ENCODE measurements around the gene MLST8. TPM values are rescaled to one million over a fixed set of nuclear protein-coding genes. Genes with fewer than 3 reads are reported as not detected.

MLST8 gene
- polyA plus RNA-seq, 3 donors, result 29.9 to 54.3 (median 30.5) TPM

- H3K27ac ChIP-seq (ENCODE audit: low read depth in 1 of 2, low read length in 2 of 2), result no peak overlapping the region
These were observed 10.4 kb upstream of the MLST8 start for GRCh38 chr16:2194852-2195321.

More at GRCh38 chr16:2194852-2195321, 10.4 kb upstream of the MLST8 start:
- no peaks in the 10 kb centered on the region for H3K79me2 ChIP-seq (ENCODE audit: insufficient read depth, low read length)
- 25% methylated on average over 8 of the region's 10 CpGs for WGBS (ENCODE audit: insufficient coverage)
- H3K36me3 ChIP-seq (replicated peaks in 1 of 2; ENCODE audit: control insufficient read depth in 1 of 2, insufficient read depth in 2 of 2, low read length in 2 of 2), result no peaks in the 10 kb centered on the region
- peak; percentile 41 for TF ChIP-seq CTCF (IDR thresholded peaks at IDR 0.05)
- no peak overlapping the region for H3K4me3 ChIP-seq (replicated peaks in 1 of 3; ENCODE audit: low read depth in 2 of 3, low read length in 3 of 3)
- H3K9me3 Mint-ChIP-seq, result peaks cover 0 to 13% (median 4%) of the 10 kb centered on the region in 7 donors
- H3K27ac Mint-ChIP-seq, result peak overlapping the region in 1 of 7 donors; percentile 53
- no peak overlapping the region for H2AFZ ChIP-seq (ENCODE audit: insufficient read depth, low read depth, low read length, poor library complexity, severe bottlenecking)
- H3K27me3 ChIP-seq (ENCODE audit: control insufficient read depth in 2 of 2, insufficient read depth in 2 of 2, low read length in 2 of 2), result peaks cover 35 to 54% of the 10 kb centered on the region in 2 donors
- H4K20me1 ChIP-seq (ENCODE audit: insufficient read depth, low read length), result no peaks in the 10 kb centered on the region
- intact Hi-C loops (cut with micrococcal nuclease), result loop anchor here in 1 of 2 donors (5.0 kb wide), 1 partner anchor 57 kb away; the partner anchor contains the start of gene ECI1
- peaks cover 0 to 7% of the 10 kb centered on the region in 2 donors for H3K9me3 ChIP-seq (replicated peaks in 1 of 2; ENCODE audit: control insufficient read depth in 1 of 2, insufficient read depth in 1 of 2, low read length in 2 of 2)
- H3K4me3 Mint-ChIP-seq, result peak overlapping the region in 1 of 2 donors; percentile 74
- no peak overlapping the region for H3K9ac ChIP-seq (ENCODE audit: insufficient read depth, low read length, poor library complexity, severe bottlenecking)
- peaks cover 51 to 68% (median 58%) of the 10 kb centered on the region in 3 donors for H3K27me3 Mint-ChIP-seq (ENCODE audit: low read depth in 3 of 3)
- H3K4me1 ChIP-seq (ENCODE audit: control insufficient read depth in 1 of 2, insufficient read depth in 2 of 2, low read length in 2 of 2), result peaks cover 3 to 7% of the 10 kb centered on the region in 2 donors
- H3K4me2 ChIP-seq (replicated peaks; ENCODE audit: extremely low read depth, low read length, poor library complexity, severe bottlenecking), result no peak overlapping the region
- DNase-seq, result peak; percentile 25 to 49 (median 32)
- peaks cover 4% of the 10 kb centered on the region for H3K4me1 Mint-ChIP-seq
- H3K36me3 Mint-ChIP-seq, result no peaks in the 10 kb centered on the region

Data from CD14-positive monocyte (primary cell).